ENCODE data around the gene ECT2L. TPM values are rescaled to one million over a fixed set of nuclear protein-coding genes. Genes with fewer than 3 reads are reported as not detected.

Gene ECT2L, protein sequence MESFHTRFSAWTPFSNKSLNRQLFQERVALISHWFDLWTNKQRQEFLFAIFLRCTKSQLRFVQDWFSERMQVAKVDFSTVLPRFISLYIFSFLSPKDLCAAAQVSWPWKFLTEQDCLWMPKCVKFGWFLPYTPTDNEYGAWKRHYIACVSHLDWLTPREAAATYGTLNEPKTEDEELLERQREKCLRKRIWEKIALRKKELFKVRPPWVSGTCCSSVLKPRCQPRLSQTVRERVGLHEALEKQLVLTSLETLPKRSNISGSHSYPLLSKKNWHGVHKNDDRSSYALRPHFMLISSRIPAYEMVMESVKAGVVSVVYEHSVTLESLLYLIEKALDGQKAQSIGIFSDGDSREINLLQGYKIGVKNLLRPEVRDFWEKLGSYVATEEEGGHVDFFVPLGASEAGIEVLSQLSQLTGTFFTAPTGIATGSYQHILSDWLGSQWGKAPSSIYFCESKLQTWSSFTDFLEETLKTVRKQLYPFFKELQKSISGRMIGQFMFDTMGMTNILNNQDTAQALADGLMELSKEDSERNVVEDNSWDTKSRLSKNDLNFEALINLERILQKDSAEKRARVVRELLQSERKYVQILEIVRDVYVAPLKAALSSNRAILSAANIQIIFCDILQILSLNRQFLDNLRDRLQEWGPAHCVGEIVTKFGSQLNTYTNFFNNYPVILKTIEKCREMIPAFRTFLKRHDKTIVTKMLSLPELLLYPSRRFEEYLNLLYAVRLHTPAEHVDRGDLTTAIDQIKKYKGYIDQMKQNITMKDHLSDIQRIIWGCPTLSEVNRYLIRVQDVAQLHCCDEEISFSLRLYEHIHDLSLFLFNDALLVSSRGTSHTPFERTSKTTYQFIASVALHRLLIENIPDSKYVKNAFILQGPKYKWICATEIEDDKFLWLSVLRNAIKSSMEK
- not detected in 2 replicates for total RNA-seq
- long read RNA-seq, result 0 reads

- peak within 1 kb of the TSS; percentile 79 for H3K4me3 Mint-ChIP-seq
- H3K9me3 Mint-ChIP-seq, result no peaks in the 10 kb centered on the region
- H3K27me3 Mint-ChIP-seq (ENCODE audit: low read depth), result peaks cover 11% of the 10 kb centered on the region
- H3K4me1 Mint-ChIP-seq, result peaks cover 33% of the 10 kb centered on the region
- peak; percentile 50 for DNase-seq (ENCODE audit: low read depth, low spot score)
- no peak within 1 kb of the TSS for H3K27ac Mint-ChIP-seq (ENCODE audit: unreplicated experiment)
- TF ChIP-seq, protein P1, sequence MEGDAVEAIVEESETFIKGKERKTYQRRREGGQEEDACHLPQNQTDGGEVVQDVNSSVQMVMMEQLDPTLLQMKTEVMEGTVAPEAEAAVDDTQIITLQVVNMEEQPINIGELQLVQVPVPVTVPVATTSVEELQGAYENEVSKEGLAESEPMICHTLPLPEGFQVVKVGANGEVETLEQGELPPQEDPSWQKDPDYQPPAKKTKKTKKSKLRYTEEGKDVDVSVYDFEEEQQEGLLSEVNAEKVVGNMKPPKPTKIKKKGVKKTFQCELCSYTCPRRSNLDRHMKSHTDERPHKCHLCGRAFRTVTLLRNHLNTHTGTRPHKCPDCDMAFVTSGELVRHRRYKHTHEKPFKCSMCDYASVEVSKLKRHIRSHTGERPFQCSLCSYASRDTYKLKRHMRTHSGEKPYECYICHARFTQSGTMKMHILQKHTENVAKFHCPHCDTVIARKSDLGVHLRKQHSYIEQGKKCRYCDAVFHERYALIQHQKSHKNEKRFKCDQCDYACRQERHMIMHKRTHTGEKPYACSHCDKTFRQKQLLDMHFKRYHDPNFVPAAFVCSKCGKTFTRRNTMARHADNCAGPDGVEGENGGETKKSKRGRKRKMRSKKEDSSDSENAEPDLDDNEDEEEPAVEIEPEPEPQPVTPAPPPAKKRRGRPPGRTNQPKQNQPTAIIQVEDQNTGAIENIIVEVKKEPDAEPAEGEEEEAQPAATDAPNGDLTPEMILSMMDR (conservative IDR thresholded peaks at IDR 0.05), result no peak
- no peaks in the 10 kb centered on the region for H3K36me3 Mint-ChIP-seq (ENCODE audit: low read depth)
Observed at GRCh38 chr6:138795809-138796603, at the start of gene ECT2L. ECT2L (plus strand) TSS chr6:138796087; CDS start chr6:138813275, 17,188 bp downstream.

- TF ChIP-seq, protein P1 (conservative IDR thresholded peaks at IDR 0.05), result peak; percentile 46
- H3K9me3 Mint-ChIP-seq, result no peaks in the 10 kb centered on the region
- H3K27ac Mint-ChIP-seq (ENCODE audit: unreplicated experiment), result no peak overlapping the region
- H3K4me3 Mint-ChIP-seq, result no peak overlapping the region
- peaks cover 11% of the 10 kb centered on the region for H3K4me1 Mint-ChIP-seq
- no peaks in the 10 kb centered on the region for H3K36me3 Mint-ChIP-seq (ENCODE audit: low read depth)
- no peaks in the 10 kb centered on the region for H3K27me3 Mint-ChIP-seq (ENCODE audit: low read depth)
- no peak for DNase-seq (ENCODE audit: low read depth, low spot score)
Observed at GRCh38 chr6:138752017-138752416, 43.9 kb upstream of the ECT2L start.

- no peak for DNase-seq (ENCODE audit: low read depth, low spot score)
- no peaks in the 10 kb centered on the region for H3K9me3 Mint-ChIP-seq
- no peaks in the 10 kb centered on the region for H3K36me3 Mint-ChIP-seq (ENCODE audit: low read depth)
- H3K4me3 Mint-ChIP-seq, result no peak overlapping the region
- H3K27me3 Mint-ChIP-seq (ENCODE audit: low read depth), result no peaks in the 10 kb centered on the region
- no peak overlapping the region for H3K27ac Mint-ChIP-seq (ENCODE audit: unreplicated experiment)
- no peaks in the 10 kb centered on the region for H3K4me1 Mint-ChIP-seq
- TF ChIP-seq, protein P1 (conservative IDR thresholded peaks at IDR 0.05), result no peak
Observed at GRCh38 chr6:138757136-138757535, 38.8 kb upstream of the ECT2L start.

DNA sequence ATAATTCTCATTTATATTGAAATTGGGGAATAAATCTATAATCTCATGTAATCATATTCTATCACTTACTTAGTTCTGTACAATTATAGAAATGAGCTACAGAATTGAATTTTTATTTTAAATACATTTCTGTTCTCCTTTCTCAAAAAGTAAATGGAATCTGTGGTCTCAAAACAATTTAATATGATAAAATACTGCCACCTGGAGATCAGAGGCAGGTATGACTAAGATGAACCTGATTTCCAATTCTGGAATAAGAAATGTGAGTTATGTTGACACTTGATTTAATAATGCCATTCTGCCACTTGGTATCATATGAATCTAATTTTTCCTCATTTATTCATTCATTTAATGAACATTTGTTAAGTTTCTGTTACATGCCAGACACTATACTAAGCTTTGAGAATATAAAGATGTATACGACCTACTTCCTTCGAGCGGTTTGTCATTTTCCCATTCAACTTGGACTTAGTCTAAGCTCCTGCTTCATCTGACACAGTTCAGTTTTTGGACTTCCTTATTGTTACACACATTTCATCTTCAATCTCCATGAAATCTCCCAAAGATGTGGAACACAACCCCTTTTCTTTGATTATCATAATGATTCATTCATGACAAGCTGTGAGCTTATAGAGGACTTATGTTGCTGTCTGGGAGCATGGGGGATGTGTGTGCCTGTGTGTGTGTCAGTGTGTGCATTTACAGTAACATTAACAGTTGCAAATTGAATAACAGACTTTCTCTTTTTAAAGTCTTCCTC is 29.8 kb upstream of the ECT2L start:
- no peaks in the 10 kb centered on the region for H3K36me3 Mint-ChIP-seq (ENCODE audit: low read depth)
- H3K27me3 Mint-ChIP-seq (ENCODE audit: low read depth), result no peaks in the 10 kb centered on the region
- no peak for DNase-seq (ENCODE audit: low read depth, low spot score)
- TF ChIP-seq, protein P1 (conservative IDR thresholded peaks at IDR 0.05), result peak; percentile 87
- no peaks in the 10 kb centered on the region for H3K4me1 Mint-ChIP-seq
- no peaks in the 10 kb centered on the region for H3K9me3 Mint-ChIP-seq
- no peak overlapping the region for H3K27ac Mint-ChIP-seq (ENCODE audit: unreplicated experiment)
- H3K4me3 Mint-ChIP-seq, result no peak overlapping the region
